Activated CD8-positive, alpha-beta T cell treated with anti-CD3 and anti-CD28 coated beads for 36 hours (primary cell): ENCODE data around the gene C19orf73. TPM values are rescaled to one million over a fixed set of nuclear protein-coding genes. Genes with fewer than 3 reads are reported as not detected.
"Not testable (repeated sequence)": the region's sequence is repeated elsewhere in the genome, so short reads cannot be mapped to it uniquely, and the experiment has no call there.

Experiments
- ATAC-seq: fragments of 200-7000 bp; cut with Tn5 transposase; one replicate; pipeline ENCODE4 v1.10.0; 2021; ENCODE audit warnings: mild to moderate bottlenecking, moderate library complexity
- CTCF ChIA-PET: fragments of 350-600 bp; sonication (Branson Sonifier 250); formaldehyde crosslinking; loops from one replicate; lab custom pipeline; 2021; ENCODE audit warnings: antibody characterized with exemption; lab: Charles Lee
- POLR2A ChIA-PET: fragments of 350-600 bp; sonication (Branson Sonifier 250); formaldehyde crosslinking; loops from one replicate; lab custom pipeline; 2021; ENCODE audit warnings: antibody characterized with exemption; lab: Charles Lee
- DNase-seq: peaks from one replicate; pipeline ENCODE4 v3.0.0-alpha.2; 2020
- H3K27ac Mint-ChIP-seq: one replicate; pipeline ENCODE4 v1.8.0; 2021; ENCODE audit warnings: mild to moderate bottlenecking, mixed read lengths
- H3K27me3 Mint-ChIP-seq: one replicate; pipeline ENCODE4 v1.8.0; 2021; ENCODE audit warnings: mixed read lengths
- H3K36me3 Mint-ChIP-seq: one replicate; pipeline ENCODE4 v1.8.0; 2021; ENCODE audit warnings: low read depth, mixed read lengths
- H3K4me1 Mint-ChIP-seq: one replicate; pipeline ENCODE4 v1.8.0; 2021; ENCODE audit warnings: low read depth, mixed read lengths
- H3K4me3 Mint-ChIP-seq: one replicate; pipeline ENCODE4 v1.8.0; 2021; ENCODE audit warnings: mild to moderate bottlenecking, moderate library complexity, mixed read lengths
- H3K9me3 Mint-ChIP-seq: one replicate; pipeline ENCODE4 v1.8.0; 2021; ENCODE audit warnings: mixed read lengths
- intact Hi-C: fragments of 100-400 bp; cut with micrococcal nuclease; formaldehyde crosslinking; loops from one replicate; pipeline ENCODE4 v1.10.0; 2022
- total RNA-seq, 2 experiments: library from RNA; stranded (reverse); gene quantifications; one replicate each; pipeline ENCODE4 v1.2.3, GENCODE V29; 2021
- TF ChIP-seq, protein P1 (sequence below): fragments of 200-600 bp; IDR thresholded peaks from one replicate; pipeline ENCODE4 v1.8.0; 2022; ENCODE audit warnings: antibody characterized with exemption, mild to moderate bottlenecking

C19orf73 gene
- total RNA-seq, 2 experiments from 2014 or later, result 1.5 to 2.0 TPM

DNA sequence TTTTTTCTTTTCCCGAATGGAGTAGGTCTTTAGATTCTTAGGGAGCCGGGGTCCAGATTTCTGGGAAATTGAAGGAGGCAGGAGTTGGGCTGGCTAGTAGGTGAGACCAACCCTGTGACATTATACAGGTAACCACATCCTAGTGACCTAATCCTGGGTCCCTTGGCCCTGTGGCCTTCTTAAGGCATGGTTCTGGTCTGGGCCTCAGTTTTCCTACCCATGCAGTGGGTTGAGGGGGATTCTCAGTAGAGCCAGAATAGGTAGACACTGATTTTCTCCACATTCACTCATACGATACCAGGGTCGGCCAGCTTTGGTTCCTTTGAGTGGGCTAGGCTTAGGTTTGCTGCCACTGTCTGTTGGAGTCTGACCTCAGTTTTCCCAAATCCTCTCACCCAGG, 7.6 kb upstream of the C19orf73 start:
- Mint-ChIP-seq H3K27ac (no peak overlapping the region), H3K4me3 (no peak overlapping the region), H3K9me3 (no peaks in the 10 kb centered on the region), H3K36me3 (peaks cover 1% of the 10 kb centered on the region), H3K4me1 (peaks cover 8% of the 10 kb centered on the region), H3K27me3 (peaks cover 2% of the 10 kb centered on the region)
- ATAC-seq, result no peak
- ChIA-PET POLR2A (interaction anchor here (1.4 to 2.8 kb wide), 2 partner anchors 12 to 29 kb away, joined by 4 to 9 read pairs; partner anchors contain the start of gene LIN7B), CTCF (interaction anchor here (2.2 kb wide), 1 partner anchor 12 kb away, joined by 14 read pairs; the partner anchor contains the start of gene LIN7B)
- no peak for DNase-seq
- TF ChIP-seq, protein P1, sequence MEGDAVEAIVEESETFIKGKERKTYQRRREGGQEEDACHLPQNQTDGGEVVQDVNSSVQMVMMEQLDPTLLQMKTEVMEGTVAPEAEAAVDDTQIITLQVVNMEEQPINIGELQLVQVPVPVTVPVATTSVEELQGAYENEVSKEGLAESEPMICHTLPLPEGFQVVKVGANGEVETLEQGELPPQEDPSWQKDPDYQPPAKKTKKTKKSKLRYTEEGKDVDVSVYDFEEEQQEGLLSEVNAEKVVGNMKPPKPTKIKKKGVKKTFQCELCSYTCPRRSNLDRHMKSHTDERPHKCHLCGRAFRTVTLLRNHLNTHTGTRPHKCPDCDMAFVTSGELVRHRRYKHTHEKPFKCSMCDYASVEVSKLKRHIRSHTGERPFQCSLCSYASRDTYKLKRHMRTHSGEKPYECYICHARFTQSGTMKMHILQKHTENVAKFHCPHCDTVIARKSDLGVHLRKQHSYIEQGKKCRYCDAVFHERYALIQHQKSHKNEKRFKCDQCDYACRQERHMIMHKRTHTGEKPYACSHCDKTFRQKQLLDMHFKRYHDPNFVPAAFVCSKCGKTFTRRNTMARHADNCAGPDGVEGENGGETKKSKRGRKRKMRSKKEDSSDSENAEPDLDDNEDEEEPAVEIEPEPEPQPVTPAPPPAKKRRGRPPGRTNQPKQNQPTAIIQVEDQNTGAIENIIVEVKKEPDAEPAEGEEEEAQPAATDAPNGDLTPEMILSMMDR, result no peak
- intact Hi-C loops, result no loop called here

DNA sequence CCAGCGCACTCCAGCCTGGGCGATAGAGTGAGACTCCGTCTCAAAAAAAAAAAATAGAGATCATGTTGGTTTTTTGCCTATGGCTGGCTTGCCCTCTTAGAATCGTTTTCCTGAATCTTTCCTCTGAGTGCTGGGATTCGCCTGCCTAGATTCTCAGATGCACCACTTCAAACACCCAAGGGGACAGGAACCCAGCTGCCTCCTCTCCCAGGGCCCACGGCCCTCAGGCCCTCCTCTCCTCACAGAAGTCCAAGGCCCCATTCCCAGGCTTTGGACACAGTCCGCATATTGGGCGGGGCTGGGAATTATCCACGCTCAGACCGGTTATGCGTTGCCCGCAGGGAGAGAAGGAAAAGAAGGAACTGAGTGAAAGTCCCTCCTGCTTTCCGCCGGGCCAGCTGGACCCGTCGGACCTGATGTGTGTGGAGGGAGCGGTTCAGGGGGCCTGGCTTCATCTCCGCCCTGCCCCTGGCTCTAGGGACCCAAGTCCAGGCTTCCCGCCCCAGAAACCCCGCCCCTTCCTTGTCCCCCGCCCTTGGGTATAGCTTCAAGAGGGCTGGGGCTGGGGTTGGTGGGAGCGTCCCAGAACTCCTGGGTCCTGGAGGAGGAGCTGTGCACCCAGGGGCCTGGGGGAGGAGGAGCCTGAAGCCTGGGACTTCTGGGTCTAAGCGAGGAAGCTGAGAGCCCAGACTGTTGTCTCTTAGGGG, 6.2 kb upstream of the C19orf73 start:
- H3K36me3 Mint-ChIP-seq, result peaks cover 1% of the 10 kb centered on the region

DNA sequence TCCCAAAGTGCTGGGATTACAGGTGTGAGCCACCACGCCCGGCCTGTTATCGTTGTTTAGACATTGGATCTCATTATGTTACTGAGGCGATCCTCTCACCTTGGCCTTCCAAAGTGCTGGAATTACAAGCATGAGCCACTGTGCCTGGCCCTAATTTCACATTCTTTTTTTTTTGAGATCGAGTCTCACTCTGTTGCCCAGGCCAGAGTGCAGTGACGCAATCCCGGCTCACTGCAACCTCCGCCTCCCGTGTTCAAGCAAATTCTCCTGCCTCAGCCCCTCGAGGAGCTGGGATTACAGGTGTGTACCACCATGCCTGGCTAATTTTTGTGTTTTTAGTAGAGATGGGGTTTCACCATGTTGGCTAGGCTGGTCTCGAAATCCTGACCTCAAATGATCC, 4.3 kb upstream of the C19orf73 start:
- H3K9me3 Mint-ChIP-seq, intact Hi-C loops, DNase-seq, H3K4me3 Mint-ChIP-seq, POLR2A ChIA-PET, H3K27ac Mint-ChIP-seq, ATAC-seq, H3K36me3 Mint-ChIP-seq, H3K27me3 Mint-ChIP-seq: not testable (repeated sequence)
- peaks cover 11% of the 10 kb centered on the region for H3K4me1 Mint-ChIP-seq
- CTCF ChIA-PET, result interaction anchor here (1.6 kb wide), 1 partner anchor 26 kb away, joined by 4 read pairs; no protein-coding TSS in a partner anchor

More for the DNA sequence above, 6.2 kb upstream of the C19orf73 start:
- Mint-ChIP-seq H3K9me3 (no peaks in the 10 kb centered on the region), H3K4me1 (peaks cover 14% of the 10 kb centered on the region), H3K27ac (no peak overlapping the region), H3K27me3 (peaks cover 10% of the 10 kb centered on the region), H3K4me3 (no peak overlapping the region)
- TF ChIP-seq, protein P1, result no peak
- ATAC-seq (no peak), DNase-seq (no peak)
- intact Hi-C loops, result no loop called here
- ChIA-PET POLR2A (interaction anchor here (1.4 kb wide), 1 partner anchor 27 kb away, joined by 4 read pairs; no protein-coding TSS in a partner anchor), CTCF (interaction anchor here (1.1 kb wide), 1 partner anchor 27 kb away, joined by 3 read pairs; no protein-coding TSS in a partner anchor)

GRCh38 chr19:49121841-49122240, 2.9 kb upstream of the C19orf73 start:
- DNase-seq, intact Hi-C loops, H3K27me3 Mint-ChIP-seq, H3K4me3 Mint-ChIP-seq, POLR2A ChIA-PET, H3K9me3 Mint-ChIP-seq, H3K36me3 Mint-ChIP-seq, H3K27ac Mint-ChIP-seq, ATAC-seq: not testable (repeated sequence)
- CTCF ChIA-PET, result interaction anchor here (2.1 kb wide), 1 partner anchor 24 kb away, joined by 9 read pairs; no protein-coding TSS in a partner anchor
- peaks cover 19% of the 10 kb centered on the region for H3K4me1 Mint-ChIP-seq

DNA sequence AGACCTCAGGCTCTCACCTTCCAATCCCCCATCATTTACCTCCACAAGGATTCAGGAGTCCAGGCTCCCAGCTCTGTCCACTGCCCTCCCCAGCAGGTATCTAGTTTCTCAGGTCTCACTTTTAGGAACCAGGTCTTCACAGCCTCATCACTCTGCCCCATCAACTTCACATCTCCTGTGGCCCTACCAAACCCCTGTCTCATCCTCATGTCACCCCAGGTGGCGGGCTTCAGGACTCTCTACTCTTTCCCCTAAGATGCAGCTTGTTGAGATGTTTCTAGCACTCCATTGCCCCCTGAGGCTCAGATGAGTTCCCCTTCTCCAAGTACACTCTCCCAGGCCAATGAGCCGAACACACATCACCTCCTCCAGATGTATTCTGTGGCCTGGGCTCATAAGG, 1.9 kb upstream of the C19orf73 start:
- DNase-seq (no peak), ATAC-seq (no peak)
- Mint-ChIP-seq H3K27me3 (peaks cover 10% of the 10 kb centered on the region), H3K9me3 (no peaks in the 10 kb centered on the region), H3K27ac (no peak overlapping the region), H3K36me3 (peaks cover 6% of the 10 kb centered on the region), H3K4me1 (peaks cover 22% of the 10 kb centered on the region), H3K4me3 (peak overlapping the region; percentile 49)
- TF ChIP-seq, protein P1, result no peak
- ChIA-PET POLR2A (interaction anchor here (1.0 to 1.6 kb wide), 3 partner anchors 11 to 15 kb away, joined by 3 read pairs; no protein-coding TSS in a partner anchor), CTCF (interaction anchor here (1.1 to 2.1 kb wide), 6 partner anchors 13 to 288 kb away, joined by 3 to 9 read pairs (median 4); no protein-coding TSS in a partner anchor)
- intact Hi-C loops, result no loop called here
